H1 (cell line): ENCODE measurements around the gene RNU4-1. TPM values are rescaled to one million over a fixed set of nuclear protein-coding genes. Genes with fewer than 3 reads are reported as not detected.

Experiments used
- CTCF ChIA-PET: fragments of 300-600 bp; sonication (Branson Sonifier 250); formaldehyde crosslinking; loops from one replicate; lab custom pipeline; 2021; ENCODE audit not compliant: partially characterized antibody; lab: Charles Lee
- POLR2A ChIA-PET: fragments of 300-600 bp; sonication (Branson Sonifier 250); formaldehyde crosslinking; loops from one replicate; lab custom pipeline; 2021; ENCODE audit warnings: inconsistent platforms; ENCODE audit not compliant: partially characterized antibody; lab: Charles Lee
- DNase-seq, 2 experiments: peaks; one replicate each; pipeline versions ENCODE4 v3.0.0 to v3.0.0-alpha.2; 2010 to 2022; ENCODE audit warnings: low spot score in 2 of 2, low read depth in 1 of 2, mixed read lengths in 1 of 2
- FAIRE-seq: peaks from 2 replicates; lab custom pipeline; 2011; peaks lifted over from hg19 to GRCh38; lab: Jason Lieb, UNC
- H2AFZ ChIP-seq: 2 replicates; pipeline ENCODE4 v1.8.1; 2012; ENCODE audit warnings: low read length, inconsistent platforms
- H2AK5ac ChIP-seq: 2 replicates; pipeline ENCODE4 v1.6.1; 2013; ENCODE audit warnings: low read depth, low read length
- H2BK120ac ChIP-seq: replicated peaks from 2 replicates; pipeline ENCODE3; 2013; ENCODE audit warnings: low read depth, low read length, inconsistent platforms
- H2BK12ac ChIP-seq: 2 replicates; pipeline ENCODE4 v1.6.1; 2013; ENCODE audit warnings: low read depth, low read length
- H2BK15ac ChIP-seq: 2 replicates; pipeline ENCODE4 v1.6.1; 2013; ENCODE audit warnings: low read length
- H2BK20ac ChIP-seq: 2 replicates; pipeline ENCODE4 v1.6.1; 2013; ENCODE audit warnings: low read length
- H2BK5ac ChIP-seq: 2 replicates; pipeline ENCODE4 v1.6.1; 2013; ENCODE audit warnings: low read depth, low read length
- H3K14ac ChIP-seq: 2 replicates; pipeline ENCODE4 v1.6.1; 2013; ENCODE audit warnings: inconsistent platforms; ENCODE audit not compliant: insufficient read length
- H3K18ac ChIP-seq: 2 replicates; pipeline ENCODE4 v1.6.1; 2013; ENCODE audit warnings: low read length; ENCODE audit errors: extremely low read depth
- H3K23ac ChIP-seq: 2 replicates; pipeline ENCODE4 v1.6.1; 2013; ENCODE audit warnings: inconsistent platforms; ENCODE audit not compliant: insufficient read length
- H3K23me2 ChIP-seq: 2 replicates; pipeline ENCODE4 v1.6.1; 2013; ENCODE audit warnings: low read depth, low read length
- H3K27ac ChIP-seq: 2 replicates; pipeline ENCODE4 v1.6.1; 2011; ENCODE audit warnings: low read depth, low read length, inconsistent platforms
- H3K27me3 ChIP-seq, 4 experiments: replicated peaks in 1 of 4; 1 replicate in 1 of 4; 2 replicates in 3 of 4; pipeline versions ENCODE4 v1.6.1 to v1.8.1; 2011 to 2013; ENCODE audit warnings: low read length in 3 of 4, mild to moderate bottlenecking in 3 of 4, inconsistent platforms in 2 of 4, mixed read lengths in 2 of 4, moderate library complexity in 1 of 4; ENCODE audit not compliant: control insufficient read depth in 3 of 4, insufficient read depth in 3 of 4; ENCODE audit errors: extremely low read depth in 1 of 4
- H3K36me3 ChIP-seq, 4 experiments: 2 replicates each; pipeline versions ENCODE4 v1.6.1 to v1.8.1; 2011 to 2013; ENCODE audit warnings: mild to moderate bottlenecking in 4 of 4, low read length in 3 of 4, moderate library complexity in 2 of 4, control low read depth in 1 of 4, inconsistent platforms in 1 of 4; ENCODE audit not compliant: insufficient read depth in 4 of 4, control insufficient read depth in 2 of 4
- H3K4ac ChIP-seq: replicated peaks from 2 replicates; pipeline ENCODE3; 2013; ENCODE audit warnings: low read length, low read depth, mixed read lengths, inconsistent platforms; ENCODE audit not compliant: insufficient read length
- H3K4me1 ChIP-seq, 4 experiments: replicated peaks in 1 of 4; 1 replicate in 1 of 4; 2 replicates in 3 of 4; pipeline versions ENCODE4 v1.6.1 to v1.8.1; 2011 to 2013; ENCODE audit warnings: low read length in 3 of 4, inconsistent platforms in 2 of 4, mixed read lengths in 1 of 4; ENCODE audit not compliant: insufficient read depth in 4 of 4, control insufficient read depth in 3 of 4
- H3K4me2 ChIP-seq, 2 experiments: 2 replicates each; pipeline versions ENCODE4 v1.6.1 to v1.8.1; 2011 to 2013; ENCODE audit warnings: low read depth in 2 of 2, low read length in 2 of 2, control low read depth in 1 of 2, inconsistent platforms in 1 of 2, mild to moderate bottlenecking in 1 of 2; ENCODE audit not compliant: insufficient read depth in 1 of 2
- H3K4me3 ChIP-seq, 4 experiments: fragments of 200-600, 300-600 bp in 1 of 4; sonication (generic), shearing (Covaris generic), sonication (Bioruptor Twin) in 1 of 4; 2 replicates each; pipeline versions ENCODE4 v1.5.1 to v1.8.1; 2011 to 2016; ENCODE audit warnings: low read length in 4 of 4, low read depth in 3 of 4, control low read depth in 2 of 4, inconsistent platforms in 2 of 4, mild to moderate bottlenecking in 2 of 4, mixed read lengths in 1 of 4, moderate library complexity in 1 of 4; ENCODE audit not compliant: insufficient read depth in 2 of 4; ENCODE audit errors: extremely low read depth in 1 of 4
- H3K56ac ChIP-seq: replicated peaks from 2 replicates; pipeline ENCODE3; 2013; ENCODE audit warnings: low read depth, mild to moderate bottlenecking, mixed read lengths, low read length, inconsistent platforms; ENCODE audit not compliant: insufficient read length
- H3K79me1 ChIP-seq: 2 replicates; pipeline ENCODE4 v1.6.1; 2013; ENCODE audit warnings: low read depth, low read length, control low read depth
- H3K79me2 ChIP-seq, 2 experiments: 2 replicates each; pipeline versions ENCODE4 v1.6.1 to v1.8.1; 2012 to 2013; ENCODE audit warnings: low read length in 2 of 2, mild to moderate bottlenecking in 2 of 2, inconsistent platforms in 1 of 2; ENCODE audit not compliant: insufficient read depth in 2 of 2, control insufficient read depth in 1 of 2
- H3K9ac ChIP-seq, 4 experiments: replicated peaks in 1 of 4; 1 replicate in 1 of 4; 2 replicates in 3 of 4; pipeline versions ENCODE4 v1.6.1 to v1.8.1; 2011 to 2013; ENCODE audit warnings: low read depth in 3 of 4, low read length in 3 of 4, control low read depth in 2 of 4, mild to moderate bottlenecking in 2 of 4, moderate library complexity in 2 of 4, inconsistent platforms in 1 of 4; ENCODE audit errors: extremely low read depth in 1 of 4
- H3K9me3 ChIP-seq, 2 experiments: 2 replicates each; pipeline versions ENCODE4 v1.6.1 to v1.8.1; 2012 to 2013; ENCODE audit warnings: mild to moderate bottlenecking in 2 of 2, moderate library complexity in 2 of 2, control low read depth in 1 of 2, inconsistent platforms in 1 of 2, low read depth in 1 of 2, low read length in 1 of 2, mixed read lengths in 1 of 2; ENCODE audit not compliant: insufficient read depth in 2 of 2
- H4K20me1 ChIP-seq, 2 experiments: replicated peaks in 1 of 2; 2 replicates each; pipeline versions ENCODE3 to v1.8.1; 2011 to 2013; ENCODE audit warnings: inconsistent platforms in 2 of 2, low read length in 2 of 2, mild to moderate bottlenecking in 1 of 2; ENCODE audit not compliant: insufficient read depth in 2 of 2, control insufficient read depth in 1 of 2
- H4K5ac ChIP-seq: 2 replicates; pipeline ENCODE4 v1.6.1; 2013; ENCODE audit warnings: low read length, low read depth, mixed read lengths, inconsistent platforms; ENCODE audit not compliant: insufficient read length
- H4K8ac ChIP-seq: 2 replicates; pipeline ENCODE4 v1.8.0; 2013; ENCODE audit warnings: mild to moderate bottlenecking, moderate library complexity, low read length, inconsistent platforms; ENCODE audit not compliant: insufficient read depth; ENCODE audit errors: extremely low read depth
- H4K91ac ChIP-seq: replicated peaks from 2 replicates; pipeline ENCODE3; 2013; ENCODE audit warnings: low read length, mixed read lengths, inconsistent platforms; ENCODE audit not compliant: insufficient read length
- EP300 ChIP-seq, 2 experiments: IDR thresholded peaks; 1 replicate in 1 of 2; 2 replicates in 1 of 2; pipeline ENCODE4 v1.6.1; 2011 to 2012; ENCODE audit warnings: low read depth in 2 of 2, low read length in 2 of 2, mild to moderate bottlenecking in 2 of 2, borderline replicate concordance in 1 of 2, inconsistent platforms in 1 of 2, moderate library complexity in 1 of 2
- GABPA ChIP-seq: IDR thresholded peaks from 2 replicates; pipeline ENCODE4 v1.6.1; 2011; ENCODE audit warnings: mild to moderate bottlenecking, low read length, moderate library complexity, borderline replicate concordance; ENCODE audit not compliant: insufficient read depth
- KDM1A ChIP-seq: fragments of 200-600, 300-600 bp; sonication (generic); IDR thresholded peaks from 2 replicates; pipeline ENCODE4 v1.7.1; 2016; ENCODE audit warnings: mild to moderate bottlenecking, low read length, borderline replicate concordance
- SIRT6 ChIP-seq: IDR thresholded peaks from one replicate; pipeline ENCODE4 v1.7.1; 2012; ENCODE audit warnings: low read length, inconsistent platforms
- SP2 ChIP-seq: IDR thresholded peaks from 2 replicates; pipeline ENCODE4 v1.6.1; 2012; ENCODE audit warnings: mild to moderate bottlenecking, low read length, inconsistent platforms
- SP4 ChIP-seq: IDR thresholded peaks from 2 replicates; pipeline ENCODE4 v1.6.1; 2012; ENCODE audit warnings: low read length, inconsistent platforms
- SUZ12 ChIP-seq: fragments of 200-600 bp; sonication (generic); IDR thresholded peaks from 2 replicates; pipeline ENCODE4 v1.6.1; 2012; ENCODE audit warnings: mild to moderate bottlenecking, inconsistent platforms, low read length, moderate library complexity, mixed read lengths
- TCF12 ChIP-seq: IDR thresholded peaks from 2 replicates; pipeline ENCODE4 v1.6.1; 2011; ENCODE audit warnings: low read depth, mild to moderate bottlenecking, low read length
- TEAD4 ChIP-seq: IDR thresholded peaks from 2 replicates; pipeline ENCODE4 v1.6.1; 2012; ENCODE audit warnings: low read depth, low read length, inconsistent platforms, mixed read lengths
- WGBS, 2 experiments: shearing (Covaris generic) in 1 of 2; methylation state at CpG; one replicate each; pipeline versions ENCODE4 v1.1.6 to v1.1.7; 2013 to 2015; ENCODE audit warnings: low lambda C conversion rate in 2 of 2, mixed read lengths in 2 of 2, inconsistent platforms in 1 of 2, low coverage in 1 of 2, missing lambda C conversion rate in 1 of 2; ENCODE audit not compliant: insufficient replicate concordance in 2 of 2, insufficient coverage in 1 of 2, insufficient read length in 1 of 2; ENCODE audit errors: extremely low coverage in 1 of 2, missing lambda C conversion rate in 1 of 2; 5-methylcytosine and 5-hydroxymethylcytosine counted together
- polyA plus RNA-seq, 7 experiments: library from polyadenylated mRNA; depleted of rRNA in 3 of 7; stranded (reverse) in 5 of 7; unstranded in 2 of 7; fragments of >200 nt in 5 of 7; fragments of 200-250 nt in 2 of 7; gene quantifications; 1 replicate in 5 of 7; 2 replicates in 1 of 7; 4 replicates in 1 of 7; pipeline versions ENCODE4 v1.2.1 to v1.2.3, GENCODE V29; 2011 to 2013; ENCODE audit warnings: missing spikeins in 2 of 7, mixed read lengths in 2 of 7
- total RNA-seq: library from RNA; stranded (reverse); fragmentation: NEBNext Ultra II Directional; extraction: Animal tissue kit (Norgen Biotek cat#: 25700); gene quantifications from 2 replicates; pipeline ENCODE4 v1.2.1, GENCODE V29; 2021
- TF ChIP-seq, protein P1 (sequence below): IDR thresholded peaks from 2 replicates; pipeline ENCODE4 v1.6.1; 2011; ENCODE audit warnings: low read depth, mild to moderate bottlenecking, low read length; ENCODE audit not compliant: insufficient read depth

Gene RNU4-1
- total and polyA plus RNA-seq, 2 of the 8 experiments (the other 6 are each of a cell fraction or from before 2014, with no cell fraction given) = under 0.01 to 1,424 TPM

DNA sequence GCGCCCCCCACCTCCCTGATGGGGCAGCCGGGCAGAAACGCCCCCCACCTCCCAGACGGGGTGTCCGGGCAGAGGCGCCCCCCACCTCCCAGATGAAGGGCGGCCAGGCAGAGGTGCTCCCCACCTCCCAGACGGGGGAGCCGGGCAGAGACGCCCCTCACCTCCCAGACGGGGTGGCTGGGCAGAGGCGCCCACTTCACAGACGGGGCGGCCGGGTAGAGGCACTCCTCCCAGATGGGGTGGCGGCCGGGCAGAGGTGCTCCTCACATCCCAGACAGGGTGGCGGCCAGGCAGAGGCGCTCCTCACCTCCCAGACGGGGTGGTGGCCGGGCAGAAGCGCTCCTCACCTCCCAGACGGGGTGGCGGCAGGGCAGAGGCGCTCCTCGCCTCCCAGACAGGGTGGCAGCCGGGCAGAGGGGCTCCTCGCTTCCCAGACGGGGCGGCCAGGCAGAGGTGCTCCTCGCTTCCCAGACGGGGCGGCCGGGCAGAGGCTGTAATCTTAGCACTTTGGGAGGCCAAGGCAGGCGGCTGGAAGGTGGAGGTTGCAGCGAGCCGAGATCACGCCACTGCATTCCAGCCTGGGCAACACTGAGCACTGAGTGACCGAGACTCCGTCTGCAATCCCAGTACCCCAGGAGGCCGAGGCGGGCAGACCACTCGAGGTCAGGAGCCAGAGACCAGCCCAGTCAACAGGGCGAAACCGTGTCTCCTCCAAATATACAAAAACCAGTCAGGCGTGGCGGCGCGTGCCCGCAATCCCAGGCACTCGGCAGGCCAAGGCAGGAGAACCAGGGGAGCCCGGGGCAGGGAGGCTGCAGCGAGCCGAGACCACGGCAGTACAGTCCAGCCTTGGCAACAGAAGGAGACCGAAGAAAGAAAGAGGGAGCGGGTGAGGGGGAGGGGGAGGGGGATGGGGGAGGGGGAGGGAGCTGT is 14.6 kb downstream of the RNU4-1 start:
- Histone ChIP-seq H3K4me1 (peaks cover 0 to 2% (median 0%) of the 10 kb centered on the region in 4 experiments; a peak in 1 of 7 replicates), H3K79me1 (no peaks in the 10 kb centered on the region), H3K23ac (no peak overlapping the region), H2AK5ac (no peak overlapping the region), H2BK15ac (no peak overlapping the region), H3K27me3 (no peaks in the 10 kb centered on the region), H3K4me3 (no peak overlapping the region), H3K36me3 (no peaks in the 10 kb centered on the region), H3K56ac (no peak overlapping the region), H3K27ac (no peak overlapping the region), H2AFZ (no peak overlapping the region), H2BK5ac (no peak overlapping the region), H3K9ac (no peak overlapping the region), H4K20me1 (no peaks in the 10 kb centered on the region), H3K18ac (no peak overlapping the region), H4K8ac (no peak overlapping the region), H3K14ac (no peak overlapping the region), H4K5ac (no peak overlapping the region), H2BK12ac (no peak overlapping the region), H3K79me2 (no peaks in the 10 kb centered on the region), H3K4me2 (no peak overlapping the region), H3K23me2 (no peaks in the 10 kb centered on the region; the same call in 1 of the 2 replicates), H2BK120ac (no peak overlapping the region), H3K9me3 (peaks cover 8 to 13% of the 10 kb centered on the region in 2 experiments; a peak in 3 of 4 replicates), H3K4ac (no peak overlapping the region), H4K91ac (no peak overlapping the region), H2BK20ac (no peak overlapping the region)
- FAIRE-seq (no peak), DNase-seq (no peak)
- TF ChIP-seq KDM1A (no peak), SUZ12 (no peak), TEAD4 (no peak), TCF12 (no peak), GABPA (no peak), SP2 (no peak), SIRT6 (no peak), EP300 (IDR thresholded peaks at IDR 0.05; ENCODE audit: borderline replicate concordance in 1 of 2, low read depth in 2 of 2, low read length in 2 of 2) (no peak), SP4 (no peak)
- TF ChIP-seq, protein P1, sequence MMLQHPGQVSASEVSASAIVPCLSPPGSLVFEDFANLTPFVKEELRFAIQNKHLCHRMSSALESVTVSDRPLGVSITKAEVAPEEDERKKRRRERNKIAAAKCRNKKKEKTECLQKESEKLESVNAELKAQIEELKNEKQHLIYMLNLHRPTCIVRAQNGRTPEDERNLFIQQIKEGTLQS = no peak
- POLR2A ChIA-PET = interaction anchor here (6.4 to 67.0 kb wide), 2 partner anchors 13 to 50 kb away, joined by 133 to 4270 read pairs; partner anchors contain the start of genes GCN1, PXN, RNU4-1 and RNU4-2
- WGBS, 2 experiments = 95% methylated on average over 46 of the region's 57 CpGs; no CpG with 5 or more reads in 1 of the 2 experiments
- CTCF ChIA-PET = no interaction called here
